Endothelial cell of umbilical vein (primary cell): ENCODE data around the gene PALD1. TPM values are rescaled to one million over a fixed set of nuclear protein-coding genes. Genes with fewer than 3 reads are reported as not detected.

Experiments
- BruUV-seq: library from RNA; stranded (reverse); fragments of 400-500 nt; replicated peaks from 2 replicates; lab custom pipeline; 2021; lab: Mats Ljungman, UMichigan
- CTCF ChIA-PET: fragments of 300-600, 350-600 bp; sonication (Branson Sonifier 250); formaldehyde crosslinking; loops from one replicate; lab custom pipeline; 2021; ENCODE audit warnings: antibody characterized with exemption, inconsistent platforms; lab: Charles Lee
- POLR2A ChIA-PET: fragments of 300-600, 350-600 bp; sonication (Branson Sonifier 250); formaldehyde crosslinking; loops from one replicate; lab custom pipeline; 2021; ENCODE audit warnings: antibody characterized with exemption, inconsistent platforms; lab: Charles Lee
- DNase-seq: peaks from one replicate; pipeline ENCODE4 v3.0.0-alpha.2; 2011; ENCODE audit warnings: low read depth, low spot score
- FAIRE-seq: peaks from 2 replicates; lab custom pipeline; 2011; peaks lifted over from hg19 to GRCh38; lab: Jason Lieb, UNC
- H2AFZ ChIP-seq: 2 replicates; pipeline ENCODE4 v1.6.0; 2012; ENCODE audit warnings: low read depth, low read length, control low read depth, inconsistent platforms
- H3K27ac ChIP-seq: 2 replicates; pipeline ENCODE4 v1.5.1; 2011; ENCODE audit warnings: low read depth, mild to moderate bottlenecking, control low read depth, low read length, moderate library complexity; ENCODE audit not compliant: insufficient read depth
- H3K27me3 ChIP-seq, 2 experiments: 2 replicates each; pipeline versions ENCODE4 v1.6.0 to v1.6.1; 2011; ENCODE audit warnings: low read length in 2 of 2, mixed read lengths in 1 of 2; ENCODE audit not compliant: control insufficient read depth in 2 of 2, insufficient read depth in 2 of 2
- H3K36me3 ChIP-seq, 2 experiments: 2 replicates in 1 of 2; 3 replicates in 1 of 2; pipeline ENCODE4 v1.5.1; 2011; ENCODE audit warnings: low read length in 2 of 2, mild to moderate bottlenecking in 1 of 2, moderate library complexity in 1 of 2; ENCODE audit not compliant: control insufficient read depth in 2 of 2, insufficient read depth in 2 of 2; ENCODE audit errors: extremely low read depth in 1 of 2
- H3K4me1 ChIP-seq: 3 replicates; pipeline ENCODE4 v1.5.1; 2011; ENCODE audit warnings: mild to moderate bottlenecking, low read length; ENCODE audit not compliant: control insufficient read depth, insufficient read depth; ENCODE audit errors: extremely low read depth
- H3K4me2 ChIP-seq: 2 replicates; pipeline ENCODE4 v1.6.1; 2011; ENCODE audit warnings: low read length, control low read depth, mixed read lengths; ENCODE audit not compliant: insufficient read depth
- H3K4me3 ChIP-seq, 3 experiments: fragments of 200-600 bp in 1 of 3; sonication (generic), shearing (Covaris generic) in 1 of 3; replicated peaks in 1 of 3; 2 replicates each; pipeline ENCODE4 v1.5.1; 2011 to 2016; ENCODE audit warnings: control low read depth in 3 of 3, low read length in 3 of 3, mild to moderate bottlenecking in 2 of 3, inconsistent platforms in 1 of 3, low read depth in 1 of 3, moderate library complexity in 1 of 3; ENCODE audit not compliant: insufficient read depth in 1 of 3
- H3K79me2 ChIP-seq: 2 replicates; pipeline ENCODE4 v1.6.0; 2012; ENCODE audit warnings: low read length, inconsistent platforms; ENCODE audit not compliant: control insufficient read depth, insufficient read depth
- H3K9ac ChIP-seq: replicated peaks from 2 replicates; pipeline ENCODE3; 2011; ENCODE audit warnings: low read length, control low read depth; ENCODE audit not compliant: insufficient read depth; ENCODE audit errors: extremely low read depth
- H3K9me1 ChIP-seq: replicated peaks from 3 replicates; pipeline ENCODE4 v1.6.0; 2011; ENCODE audit warnings: mild to moderate bottlenecking, low read length; ENCODE audit not compliant: control insufficient read depth, insufficient read depth; ENCODE audit errors: extremely low read depth
- H3K9me3 ChIP-seq: replicated peaks from 2 replicates; pipeline ENCODE4 v1.5.1; 2012; ENCODE audit warnings: low read length, inconsistent platforms; ENCODE audit not compliant: control insufficient read depth, insufficient read depth
- H4K20me1 ChIP-seq: replicated peaks from 2 replicates; pipeline ENCODE3; 2011; ENCODE audit warnings: mild to moderate bottlenecking, low read length; ENCODE audit not compliant: control insufficient read depth, insufficient read depth; ENCODE audit errors: extremely low read depth
- EZH2 ChIP-seq: IDR thresholded peaks from 2 replicates; pipeline ENCODE4 v1.6.1; 2012; ENCODE audit warnings: borderline replicate concordance, low read depth, mild to moderate bottlenecking, moderate library complexity, low read length, inconsistent platforms; ENCODE audit not compliant: severe bottlenecking
- FOS ChIP-seq: IDR thresholded peaks from 2 replicates; pipeline ENCODE4 v1.6.1; 2011; ENCODE audit warnings: mild to moderate bottlenecking, low read length, moderate library complexity, borderline replicate concordance; ENCODE audit not compliant: insufficient read depth
- GATA2 ChIP-seq: IDR thresholded peaks from 2 replicates; pipeline ENCODE4 v1.7.0; 2011; ENCODE audit warnings: low read depth, mild to moderate bottlenecking, moderate library complexity, mixed read lengths, low read length; ENCODE audit not compliant: insufficient read length, insufficient read depth
- JUN ChIP-seq: IDR thresholded peaks from 2 replicates; pipeline ENCODE4 v1.6.1; 2011; ENCODE audit warnings: borderline replicate concordance, low read depth; ENCODE audit not compliant: insufficient read length, insufficient read depth
- MYC ChIP-seq: IDR thresholded peaks from one replicate; pipeline ENCODE4 v1.6.1; 2011; ENCODE audit warnings: mild to moderate bottlenecking, low read depth, low read length
- POLR2A ChIP-seq: IDR thresholded peaks from 2 replicates; pipeline ENCODE4 v1.6.1; 2012; ENCODE audit warnings: low read depth, mild to moderate bottlenecking, control low read depth, low read length
- POLR2AphosphoS5 ChIP-seq: IDR thresholded peaks from 2 replicates; pipeline ENCODE4 v1.6.1; 2012; ENCODE audit warnings: low read depth, mild to moderate bottlenecking, control low read depth, low read length, moderate library complexity; ENCODE audit not compliant: insufficient read depth
- dilution Hi-C: fragments of 300-500 bp; cut with MboI; formaldehyde crosslinking; loops from one replicate; pipeline ENCODE4 v1.15.0; 2019; ENCODE audit warnings: low sequenced_read_pairs; ENCODE audit not compliant: extremely low pct_ligation_motif_present
- intact Hi-C: fragments of 100-400 bp; cut with micrococcal nuclease; formaldehyde crosslinking; loops from one replicate; pipeline ENCODE4 v1.10.0; 2022
- polyA plus RNA-seq, 4 experiments: library from polyadenylated mRNA; depleted of rRNA in 3 of 4; stranded (reverse) in 3 of 4; unstranded in 1 of 4; fragments of >200 nt; gene quantifications; 2 replicates each; pipeline versions ENCODE4 v1.2.1 to v1.2.3, GENCODE V29; 2011 to 2012; ENCODE audit warnings: missing spikeins in 1 of 4
- total RNA-seq: library from RNA; stranded (reverse); gene quantifications from 2 replicates; pipeline ENCODE4 v1.2.3, GENCODE V29; 2021
- TF ChIP-seq, protein P1 (sequence below): IDR thresholded peaks from 2 replicates; pipeline ENCODE4 v1.6.1; 2011; ENCODE audit not compliant: insufficient read depth, insufficient read length
- TF ChIP-seq, protein P2 (sequence below), 2 donors: IDR thresholded peaks; 1 replicate in 1 of 2; 2 replicates in 1 of 2; pipeline ENCODE4 v1.5.1; 2011; ENCODE audit warnings: low read length in 2 of 2, mild to moderate bottlenecking in 2 of 2, moderate library complexity in 2 of 2, control low read depth in 1 of 2, inconsistent platforms in 1 of 2, low read depth in 1 of 2; ENCODE audit not compliant: insufficient read depth in 1 of 2; ENCODE audit errors: extremely low read depth in 1 of 2

Gene PALD1
- total and polyA plus RNA-seq, 2 donors (not counting 3 experiments of a cell fraction or from before 2014, with no cell fraction given): 16.6 to 73.3 TPM

DNA sequence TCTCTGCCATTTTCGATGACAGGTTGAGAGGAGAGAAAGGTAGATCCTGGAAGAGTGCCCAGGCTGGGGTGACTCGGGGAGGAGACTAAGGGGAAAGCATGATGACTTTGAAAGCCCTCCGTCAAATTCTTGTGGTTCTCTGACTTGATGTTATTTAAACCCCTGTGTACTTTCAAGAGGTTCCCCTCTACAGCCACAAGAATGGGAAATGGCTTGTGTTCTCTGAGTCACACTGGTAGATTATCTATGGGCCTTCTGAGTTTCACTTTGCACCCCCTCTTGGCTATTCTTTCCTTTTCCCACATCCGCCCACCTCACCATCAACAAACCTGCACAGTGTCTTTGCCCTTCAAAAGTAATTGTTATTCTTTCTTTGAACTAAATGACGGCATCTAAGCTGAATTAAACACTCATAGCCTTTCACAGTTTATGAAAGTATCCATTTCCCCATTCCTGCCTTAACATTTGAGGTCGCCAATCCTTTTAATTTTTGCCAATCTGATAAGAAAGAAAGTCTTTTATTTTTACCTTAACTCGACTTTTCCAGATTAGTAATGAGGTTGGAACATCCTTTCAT lies 99.9 kb downstream of the PALD1 start:
- Histone ChIP-seq H4K20me1 (no peaks in the 10 kb centered on the region), H3K4me2 (no peak overlapping the region), H3K9ac (no peak overlapping the region), H3K79me2 (no peaks in the 10 kb centered on the region), H3K4me3 (no peak overlapping the region), H3K4me1 (no peaks in the 10 kb centered on the region), H3K36me3 (no peaks in the 10 kb centered on the region), H3K9me1 (no peaks in the 10 kb centered on the region), H3K27ac (no peak overlapping the region), H3K9me3 (no peaks in the 10 kb centered on the region), H2AFZ (no peak overlapping the region), H3K27me3 (peaks cover 0 to 8% of the 10 kb centered on the region in 2 experiments)
- BruUV-seq: no TSS peak
- POLR2A ChIA-PET: no interaction called here
- intact Hi-C loops: no loop called here
- CTCF ChIA-PET: no interaction called here
- FAIRE-seq (no peak), DNase-seq (no peak)
- TF ChIP-seq, protein P1, sequence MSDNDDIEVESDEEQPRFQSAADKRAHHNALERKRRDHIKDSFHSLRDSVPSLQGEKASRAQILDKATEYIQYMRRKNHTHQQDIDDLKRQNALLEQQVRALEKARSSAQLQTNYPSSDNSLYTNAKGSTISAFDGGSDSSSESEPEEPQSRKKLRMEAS: no peak
- TF ChIP-seq FOS: no peak
- TF ChIP-seq GATA2: no peak
- TF ChIP-seq JUN: no peak
- TF ChIP-seq POLR2A: no peak
- no peak for TF ChIP-seq POLR2AphosphoS5
- no peak for TF ChIP-seq MYC
- no peak for TF ChIP-seq EZH2
- TF ChIP-seq, protein P2, sequence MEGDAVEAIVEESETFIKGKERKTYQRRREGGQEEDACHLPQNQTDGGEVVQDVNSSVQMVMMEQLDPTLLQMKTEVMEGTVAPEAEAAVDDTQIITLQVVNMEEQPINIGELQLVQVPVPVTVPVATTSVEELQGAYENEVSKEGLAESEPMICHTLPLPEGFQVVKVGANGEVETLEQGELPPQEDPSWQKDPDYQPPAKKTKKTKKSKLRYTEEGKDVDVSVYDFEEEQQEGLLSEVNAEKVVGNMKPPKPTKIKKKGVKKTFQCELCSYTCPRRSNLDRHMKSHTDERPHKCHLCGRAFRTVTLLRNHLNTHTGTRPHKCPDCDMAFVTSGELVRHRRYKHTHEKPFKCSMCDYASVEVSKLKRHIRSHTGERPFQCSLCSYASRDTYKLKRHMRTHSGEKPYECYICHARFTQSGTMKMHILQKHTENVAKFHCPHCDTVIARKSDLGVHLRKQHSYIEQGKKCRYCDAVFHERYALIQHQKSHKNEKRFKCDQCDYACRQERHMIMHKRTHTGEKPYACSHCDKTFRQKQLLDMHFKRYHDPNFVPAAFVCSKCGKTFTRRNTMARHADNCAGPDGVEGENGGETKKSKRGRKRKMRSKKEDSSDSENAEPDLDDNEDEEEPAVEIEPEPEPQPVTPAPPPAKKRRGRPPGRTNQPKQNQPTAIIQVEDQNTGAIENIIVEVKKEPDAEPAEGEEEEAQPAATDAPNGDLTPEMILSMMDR (IDR thresholded peaks at IDR 0.05; ENCODE audit: extremely low read depth in 1 of 2, insufficient read depth in 1 of 2, low read depth in 1 of 2, low read length in 2 of 2): no peak
- dilution Hi-C loops: no loop called here
